Neural cell (in vitro differentiated cells): ENCODE results near the gene IL1A. TPM values are rescaled to one million over a fixed set of nuclear protein-coding genes. Genes with fewer than 3 reads are reported as not detected.

Source experiments
- H2AFZ ChIP-seq: fragments of 200-600, 300-800 bp; sonication (generic), shearing (Covaris generic); 2 replicates; pipeline ENCODE4 v1.6.0; 2014; ENCODE audit warnings: low read depth, mild to moderate bottlenecking, antibody characterized with exemption, low read length, moderate library complexity
- H3F3A ChIP-seq: fragments of 200-600 bp; shearing (Covaris generic); 2 replicates; pipeline ENCODE4 v1.6.1; 2016; ENCODE audit warnings: mild to moderate bottlenecking, moderate library complexity, mixed read lengths, antibody characterized with exemption, low read length; ENCODE audit not compliant: insufficient read depth, poor library complexity, severe bottlenecking
- H3K27ac ChIP-seq: fragments of 200-600, 300-800 bp; sonication (generic), shearing (Covaris generic); 2 replicates; pipeline ENCODE4 v1.5.1; 2014; ENCODE audit warnings: mild to moderate bottlenecking, low read length, moderate library complexity
- H3K27me3 ChIP-seq: fragments of 300-800, 200-600 bp; sonication (generic), shearing (Covaris generic); 2 replicates; pipeline ENCODE4 v1.6.0; 2014; ENCODE audit warnings: mild to moderate bottlenecking, low read depth, low read length, moderate library complexity; ENCODE audit not compliant: insufficient read depth
- H3K36me3 ChIP-seq: fragments of 300-800, 200-600 bp; sonication (generic), shearing (Covaris generic); 2 replicates; pipeline ENCODE4 v1.5.1; 2014; ENCODE audit warnings: mild to moderate bottlenecking, antibody characterized with exemption, low read length, moderate library complexity; ENCODE audit not compliant: insufficient read depth
- H3K4me2 ChIP-seq: fragments of 300-800, 200-600 bp; sonication (generic), shearing (Covaris generic); 2 replicates; pipeline ENCODE4 v1.6.0; 2014; ENCODE audit warnings: mild to moderate bottlenecking, low read length
- H3K4me3 ChIP-seq: fragments of 300-800, 200-600 bp; sonication (generic), shearing (Covaris generic); 2 replicates; pipeline ENCODE4 v1.5.1; 2014; ENCODE audit warnings: mild to moderate bottlenecking, low read length, moderate library complexity
- H3K79me2 ChIP-seq: fragments of 200-600 bp; shearing (Covaris generic); replicated peaks from 2 replicates; pipeline ENCODE4 v1.6.0; 2014; ENCODE audit warnings: mild to moderate bottlenecking, low read length, moderate library complexity; ENCODE audit not compliant: insufficient read depth
- H3K9ac ChIP-seq: fragments of 300-800, 200-600 bp; sonication (generic), shearing (Covaris generic); 2 replicates; pipeline ENCODE4 v1.6.1; 2016; ENCODE audit warnings: mild to moderate bottlenecking, low read length, mixed read lengths
- H3K9me2 ChIP-seq: fragments of 200-600 bp; shearing (Covaris generic); 2 replicates; pipeline ENCODE4 v1.6.1; 2016; ENCODE audit warnings: mild to moderate bottlenecking, low read length, mixed read lengths; ENCODE audit not compliant: insufficient read depth
- H3K9me3 ChIP-seq: fragments of 200-600, 300-800 bp; sonication (generic), shearing (Covaris generic); 2 replicates; pipeline ENCODE4 v1.6.1; 2016; ENCODE audit warnings: mild to moderate bottlenecking, mixed run types, low read length, moderate library complexity, mixed read lengths
- H4K20me1 ChIP-seq: fragments of 200-600 bp; shearing (Covaris generic); 2 replicates; pipeline ENCODE4 v1.6.1; 2016; ENCODE audit warnings: mild to moderate bottlenecking, mixed run types; ENCODE audit not compliant: insufficient read depth
- EP300 ChIP-seq: fragments of 450-650 bp; conservative IDR thresholded peaks from 2 replicates; pipeline ENCODE4 v1.6.1; 2014; ENCODE audit warnings: antibody characterized with exemption, mild to moderate bottlenecking, moderate library complexity; ENCODE audit not compliant: poor library complexity, severe bottlenecking
- EZH2 ChIP-seq: fragments of 200-600, 300-800 bp; shearing (Covaris generic), sonication (generic); IDR thresholded peaks from 2 replicates; pipeline ENCODE4 v1.6.1; 2014; ENCODE audit warnings: antibody characterized with exemption, low read length, borderline replicate concordance, mild to moderate bottlenecking; ENCODE audit not compliant: insufficient read depth, poor library complexity, severe bottlenecking
- MXI1 ChIP-seq: fragments of 450-650 bp; conservative IDR thresholded peaks from 2 replicates; pipeline ENCODE4 v1.6.1; 2014; ENCODE audit warnings: antibody characterized with exemption, mild to moderate bottlenecking; ENCODE audit not compliant: poor library complexity, severe bottlenecking
- POLR2AphosphoS5 ChIP-seq: IDR thresholded peaks from 2 replicates; pipeline ENCODE4 v1.6.1; 2012
- RAD21 ChIP-seq: fragments of 450-650 bp; conservative IDR thresholded peaks from 2 replicates; pipeline ENCODE4 v1.6.1; 2014; ENCODE audit warnings: antibody characterized with exemption, mild to moderate bottlenecking, moderate library complexity
- SMC3 ChIP-seq: fragments of 450-650 bp; conservative IDR thresholded peaks from 2 replicates; pipeline ENCODE4 v1.6.1; 2014; ENCODE audit warnings: antibody characterized with exemption, mild to moderate bottlenecking, moderate library complexity; ENCODE audit not compliant: poor library complexity
- TAF1 ChIP-seq: IDR thresholded peaks from 2 replicates; pipeline ENCODE4 v1.6.1; 2012; ENCODE audit warnings: low read depth
- polyA plus RNA-seq: library from polyadenylated mRNA; depleted of rRNA; stranded (reverse); fragments of >200 nt; gene quantifications from 2 replicates; pipeline ENCODE4 v1.2.3, GENCODE V29; 2014
- TF ChIP-seq, protein P1 (sequence below): IDR thresholded peaks from 2 replicates; pipeline ENCODE4 v1.6.1; 2012; ENCODE audit warnings: borderline replicate concordance
- TF ChIP-seq, protein P2 (sequence below): fragments of 450-650 bp; IDR thresholded peaks from 2 replicates; pipeline ENCODE4 v1.5.1; 2014; ENCODE audit warnings: antibody characterized with exemption, mild to moderate bottlenecking, moderate library complexity; ENCODE audit not compliant: poor library complexity, severe bottlenecking

The IL1A gene
- polyA plus RNA-seq, 1 donor from 2014 or later, result 0.14 TPM

- no peak overlapping the region for H3K27ac ChIP-seq
- H3K4me3 ChIP-seq, result no peak overlapping the region
- H3K27me3 ChIP-seq, result no peaks in the 10 kb centered on the region
- no peaks in the 10 kb centered on the region for H3K9me2 ChIP-seq
- no peaks in the 10 kb centered on the region for H3K36me3 ChIP-seq
- H3K4me2 ChIP-seq, result no peak overlapping the region
- no peak overlapping the region for H2AFZ ChIP-seq
- TF ChIP-seq EZH2, result no peak
- TF ChIP-seq, protein P1, sequence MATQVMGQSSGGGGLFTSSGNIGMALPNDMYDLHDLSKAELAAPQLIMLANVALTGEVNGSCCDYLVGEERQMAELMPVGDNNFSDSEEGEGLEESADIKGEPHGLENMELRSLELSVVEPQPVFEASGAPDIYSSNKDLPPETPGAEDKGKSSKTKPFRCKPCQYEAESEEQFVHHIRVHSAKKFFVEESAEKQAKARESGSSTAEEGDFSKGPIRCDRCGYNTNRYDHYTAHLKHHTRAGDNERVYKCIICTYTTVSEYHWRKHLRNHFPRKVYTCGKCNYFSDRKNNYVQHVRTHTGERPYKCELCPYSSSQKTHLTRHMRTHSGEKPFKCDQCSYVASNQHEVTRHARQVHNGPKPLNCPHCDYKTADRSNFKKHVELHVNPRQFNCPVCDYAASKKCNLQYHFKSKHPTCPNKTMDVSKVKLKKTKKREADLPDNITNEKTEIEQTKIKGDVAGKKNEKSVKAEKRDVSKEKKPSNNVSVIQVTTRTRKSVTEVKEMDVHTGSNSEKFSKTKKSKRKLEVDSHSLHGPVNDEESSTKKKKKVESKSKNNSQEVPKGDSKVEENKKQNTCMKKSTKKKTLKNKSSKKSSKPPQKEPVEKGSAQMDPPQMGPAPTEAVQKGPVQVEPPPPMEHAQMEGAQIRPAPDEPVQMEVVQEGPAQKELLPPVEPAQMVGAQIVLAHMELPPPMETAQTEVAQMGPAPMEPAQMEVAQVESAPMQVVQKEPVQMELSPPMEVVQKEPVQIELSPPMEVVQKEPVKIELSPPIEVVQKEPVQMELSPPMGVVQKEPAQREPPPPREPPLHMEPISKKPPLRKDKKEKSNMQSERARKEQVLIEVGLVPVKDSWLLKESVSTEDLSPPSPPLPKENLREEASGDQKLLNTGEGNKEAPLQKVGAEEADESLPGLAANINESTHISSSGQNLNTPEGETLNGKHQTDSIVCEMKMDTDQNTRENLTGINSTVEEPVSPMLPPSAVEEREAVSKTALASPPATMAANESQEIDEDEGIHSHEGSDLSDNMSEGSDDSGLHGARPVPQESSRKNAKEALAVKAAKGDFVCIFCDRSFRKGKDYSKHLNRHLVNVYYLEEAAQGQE, result no peak
- no peaks in the 10 kb centered on the region for H3F3A ChIP-seq
- no peaks in the 10 kb centered on the region for H4K20me1 ChIP-seq
- H3K9ac ChIP-seq, result no peak overlapping the region
- H3K79me2 ChIP-seq, result no peaks in the 10 kb centered on the region
- H3K9me3 ChIP-seq, result no peaks in the 10 kb centered on the region
Observed at GRCh38 chr2:112830682-112831512, 46.6 kb upstream of the IL1A start.

- no peak overlapping the region for H3K4me3 ChIP-seq
Observed at GRCh38 chr2:112829961-112830681, 45.8 kb upstream of the IL1A start.

More at GRCh38 chr2:112829961-112830681, 45.8 kb upstream of the IL1A start:
- Histone ChIP-seq H3K9ac (no peak overlapping the region), H3K9me3 (no peaks in the 10 kb centered on the region), H3K9me2 (no peaks in the 10 kb centered on the region), H4K20me1 (no peaks in the 10 kb centered on the region), H3K4me2 (no peak overlapping the region), H2AFZ (no peak overlapping the region), H3K27ac (no peak overlapping the region), H3K79me2 (no peaks in the 10 kb centered on the region), H3F3A (no peaks in the 10 kb centered on the region), H3K27me3 (no peaks in the 10 kb centered on the region), H3K36me3 (no peaks in the 10 kb centered on the region)
- TF ChIP-seq RAD21 (no peak), SMC3 (no peak), TAF1 (no peak), POLR2AphosphoS5 (no peak), MXI1 (no peak), EZH2 (no peak), EP300 (no peak)
- TF ChIP-seq, protein P1, result no peak
- TF ChIP-seq, protein P2, sequence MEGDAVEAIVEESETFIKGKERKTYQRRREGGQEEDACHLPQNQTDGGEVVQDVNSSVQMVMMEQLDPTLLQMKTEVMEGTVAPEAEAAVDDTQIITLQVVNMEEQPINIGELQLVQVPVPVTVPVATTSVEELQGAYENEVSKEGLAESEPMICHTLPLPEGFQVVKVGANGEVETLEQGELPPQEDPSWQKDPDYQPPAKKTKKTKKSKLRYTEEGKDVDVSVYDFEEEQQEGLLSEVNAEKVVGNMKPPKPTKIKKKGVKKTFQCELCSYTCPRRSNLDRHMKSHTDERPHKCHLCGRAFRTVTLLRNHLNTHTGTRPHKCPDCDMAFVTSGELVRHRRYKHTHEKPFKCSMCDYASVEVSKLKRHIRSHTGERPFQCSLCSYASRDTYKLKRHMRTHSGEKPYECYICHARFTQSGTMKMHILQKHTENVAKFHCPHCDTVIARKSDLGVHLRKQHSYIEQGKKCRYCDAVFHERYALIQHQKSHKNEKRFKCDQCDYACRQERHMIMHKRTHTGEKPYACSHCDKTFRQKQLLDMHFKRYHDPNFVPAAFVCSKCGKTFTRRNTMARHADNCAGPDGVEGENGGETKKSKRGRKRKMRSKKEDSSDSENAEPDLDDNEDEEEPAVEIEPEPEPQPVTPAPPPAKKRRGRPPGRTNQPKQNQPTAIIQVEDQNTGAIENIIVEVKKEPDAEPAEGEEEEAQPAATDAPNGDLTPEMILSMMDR, result no peak
